ENCODE measurements around the gene MLXIP.

- no peak for TF ChIP-seq RNF2 (IDR thresholded peaks at IDR 0.05; ENCODE audit: borderline replicate concordance, low read depth, low read length, missing control alignments, poor library complexity, severe bottlenecking)
- TF ChIP-seq CTCF (IDR thresholded peaks at IDR 0.05; ENCODE audit: control extremely low read depth in 1 of 3, insufficient read depth in 1 of 3, low read depth in 1 of 3, low read length in 3 of 3) = no peak
- TF ChIP-seq SP1 (IDR thresholded peaks at IDR 0.05; ENCODE audit: low read depth, low read length) = no peak
- TF ChIP-seq RXRA (IDR thresholded peaks at IDR 0.05; ENCODE audit: insufficient read depth, low read depth, low read length) = no peak
- no peak for TF ChIP-seq GABPA (IDR thresholded peaks at IDR 0.05; ENCODE audit: borderline replicate concordance, insufficient read depth, low read length)
- no peak for TF ChIP-seq JUND (IDR thresholded peaks at IDR 0.05; ENCODE audit: low read length)
- TF ChIP-seq RAD21 (IDR thresholded peaks at IDR 0.05 in 1 of 2, conservative IDR thresholded peaks at IDR 0.05 in 1 of 2; ENCODE audit: low read depth in 2 of 2, low read length in 2 of 2) = no peak
- no peak for TF ChIP-seq POLR2A (IDR thresholded peaks at IDR 0.05; ENCODE audit: control extremely low read depth in 1 of 2, low read depth in 2 of 2, low read length in 2 of 2)
- no peak for TF ChIP-seq CEBPB (IDR thresholded peaks at IDR 0.05; ENCODE audit: low read depth, low read length)
- TF ChIP-seq TCF12 (IDR thresholded peaks at IDR 0.05; ENCODE audit: low read depth, low read length) = no peak
- no peak for TF ChIP-seq ZNF274 (IDR thresholded peaks at IDR 0.05; ENCODE audit: borderline replicate concordance, extremely low read depth, low read length)
- no peak for TF ChIP-seq POLR2AphosphoS5 (IDR thresholded peaks at IDR 0.05; ENCODE audit: low read depth, low read length)
- TF ChIP-seq, protein P1, sequence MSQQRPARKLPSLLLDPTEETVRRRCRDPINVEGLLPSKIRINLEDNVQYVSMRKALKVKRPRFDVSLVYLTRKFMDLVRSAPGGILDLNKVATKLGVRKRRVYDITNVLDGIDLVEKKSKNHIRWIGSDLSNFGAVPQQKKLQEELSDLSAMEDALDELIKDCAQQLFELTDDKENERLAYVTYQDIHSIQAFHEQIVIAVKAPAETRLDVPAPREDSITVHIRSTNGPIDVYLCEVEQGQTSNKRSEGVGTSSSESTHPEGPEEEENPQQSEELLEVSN (IDR thresholded peaks at IDR 0.05) = no peak
Observed at GRCh38 chr12:122049827-122050226, 28.7 kb upstream of the MLXIP start.
